AG04450 (cell line): ENCODE results near the gene CD86. TPM values are rescaled to one million over a fixed set of nuclear protein-coding genes. Genes with fewer than 3 reads are reported as not detected.

Experiments
- CTCF ChIA-PET: fragments of 300-600, 350-600 bp; formaldehyde crosslinking; extraction: SDS; loops from one replicate; lab custom pipeline; 2022; ENCODE audit warnings: antibody characterized with exemption, inconsistent platforms; lab: Charles Lee
- POLR2A ChIA-PET: fragments of 350-600 bp; formaldehyde crosslinking; extraction: SDS; loops from one replicate; lab custom pipeline; 2021; ENCODE audit warnings: antibody characterized with exemption, inconsistent platforms; lab: Yijun Ruan, JAX
- DNase-seq: peaks from one replicate; pipeline ENCODE4 v3.0.0-alpha.2; 2011; ENCODE audit warnings: low read depth, low spot score
- H3K27ac ChIP-seq: one replicate; pipeline ENCODE4 v1.5.1; 2012; ENCODE audit warnings: low read depth, low read length, control low read depth
- H3K27me3 ChIP-seq: one replicate; pipeline ENCODE4 v1.6.0; 2012; ENCODE audit warnings: low read length; ENCODE audit not compliant: control insufficient read depth, insufficient read depth
- H3K4me3 ChIP-seq: 2 replicates; pipeline ENCODE4 v1.5.1; 2011; ENCODE audit warnings: mild to moderate bottlenecking, low read depth, low read length, control low read depth
- H3K9me3 ChIP-seq: 2 replicates; pipeline ENCODE4 v1.5.1; 2012; ENCODE audit warnings: low read length; ENCODE audit not compliant: control insufficient read depth, insufficient read depth
- CTCF ChIP-seq: IDR thresholded peaks from 2 replicates; pipeline ENCODE4 v1.5.1; 2011; ENCODE audit warnings: low read depth, low read length, control low read depth, inconsistent platforms
- polyA plus RNA-seq: library from polyadenylated mRNA; depleted of rRNA; stranded (reverse); fragments of >200 nt; gene quantifications from 2 replicates; pipeline ENCODE4 v1.2.3, GENCODE V29; 2011

CD86 gene
- polyA plus RNA-seq, 1 experiment: not detected

GRCh38 chr3:122076491-122077292 is 21.5 kb downstream of the CD86 start:
- Histone ChIP-seq H3K27ac (no peak overlapping the region), H3K27me3 (peaks cover 6% of the 10 kb centered on the region), H3K4me3 (no peak overlapping the region), H3K9me3 (no peaks in the 10 kb centered on the region)
- no peak for TF ChIP-seq CTCF
- no peak for DNase-seq
- ChIA-PET POLR2A (no interaction called here), CTCF (no interaction called here)

GRCh38 chr3:122077293-122078234 is 22.4 kb downstream of the CD86 start:
- ChIA-PET CTCF (interaction anchor here (0.8 kb wide), 1 partner anchor 13 kb away, joined by 3 read pairs; no protein-coding TSS in a partner anchor), POLR2A (no interaction called here)
- Histone ChIP-seq H3K27ac (no peak overlapping the region), H3K27me3 (peaks cover 6% of the 10 kb centered on the region), H3K9me3 (no peaks in the 10 kb centered on the region), H3K4me3 (no peak overlapping the region)
- no peak for TF ChIP-seq CTCF
- DNase-seq: no peak

GRCh38 chr3:122078235-122078935 is 23.2 kb downstream of the CD86 start:
- H3K27me3 ChIP-seq: peaks cover 6% of the 10 kb centered on the region
- POLR2A ChIA-PET: no interaction called here
- DNase-seq: no peak
- no peaks in the 10 kb centered on the region for H3K9me3 ChIP-seq
- CTCF ChIA-PET: interaction anchor here (0.8 kb wide), 1 partner anchor 14 kb away, joined by 3 read pairs; no protein-coding TSS in a partner anchor
- TF ChIP-seq CTCF: no peak
- no peak overlapping the region for H3K27ac ChIP-seq
- no peak overlapping the region for H3K4me3 ChIP-seq

- peaks cover 6% of the 10 kb centered on the region for H3K27me3 ChIP-seq
- CTCF ChIA-PET: interaction anchor here (0.6 kb wide), 1 partner anchor 292 kb away, joined by 6 read pairs; no protein-coding TSS in a partner anchor
- POLR2A ChIA-PET: no interaction called here
- no peak for TF ChIP-seq CTCF
- DNase-seq: no peak
- no peak overlapping the region for H3K4me3 ChIP-seq
- no peak overlapping the region for H3K27ac ChIP-seq
- no peaks in the 10 kb centered on the region for H3K9me3 ChIP-seq
Measured at GRCh38 chr3:122079524-122080206, 24.5 kb downstream of the CD86 start.
